WI38 (cell line): ENCODE data around the gene FRS3.

Experiments
- H3K4me3 ChIP-seq: 2 replicates; pipeline ENCODE4 v1.5.1; 2011; ENCODE audit warnings: low read depth, mild to moderate bottlenecking, control low read depth, low read length
- TF ChIP-seq, protein P1 (sequence below): IDR thresholded peaks from 2 replicates; pipeline ENCODE4 v1.5.1; 2012; ENCODE audit warnings: low read depth, mild to moderate bottlenecking, control low read depth, low read length

The FRS3 gene

DNA sequence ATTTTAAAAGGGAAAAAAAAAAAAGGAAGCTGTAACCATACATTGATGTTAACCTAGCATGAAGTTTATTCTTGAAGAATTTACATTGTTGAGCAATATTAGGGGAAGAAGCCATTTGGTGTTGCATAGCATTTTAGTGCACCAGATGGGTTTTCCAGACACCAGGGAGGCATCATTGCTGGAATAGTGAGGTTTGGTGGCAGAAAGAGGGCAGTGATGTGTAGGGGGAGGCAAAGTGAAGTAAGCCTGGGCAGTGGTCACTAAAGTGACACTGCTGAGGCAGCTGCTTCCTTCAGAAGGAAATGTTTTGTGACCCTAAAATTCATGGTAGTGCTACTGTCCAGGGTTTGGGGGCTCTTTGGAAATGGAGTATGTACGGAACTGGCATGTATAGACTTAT is 10.3 kb upstream of the FRS3 start:
- TF ChIP-seq, protein P1, sequence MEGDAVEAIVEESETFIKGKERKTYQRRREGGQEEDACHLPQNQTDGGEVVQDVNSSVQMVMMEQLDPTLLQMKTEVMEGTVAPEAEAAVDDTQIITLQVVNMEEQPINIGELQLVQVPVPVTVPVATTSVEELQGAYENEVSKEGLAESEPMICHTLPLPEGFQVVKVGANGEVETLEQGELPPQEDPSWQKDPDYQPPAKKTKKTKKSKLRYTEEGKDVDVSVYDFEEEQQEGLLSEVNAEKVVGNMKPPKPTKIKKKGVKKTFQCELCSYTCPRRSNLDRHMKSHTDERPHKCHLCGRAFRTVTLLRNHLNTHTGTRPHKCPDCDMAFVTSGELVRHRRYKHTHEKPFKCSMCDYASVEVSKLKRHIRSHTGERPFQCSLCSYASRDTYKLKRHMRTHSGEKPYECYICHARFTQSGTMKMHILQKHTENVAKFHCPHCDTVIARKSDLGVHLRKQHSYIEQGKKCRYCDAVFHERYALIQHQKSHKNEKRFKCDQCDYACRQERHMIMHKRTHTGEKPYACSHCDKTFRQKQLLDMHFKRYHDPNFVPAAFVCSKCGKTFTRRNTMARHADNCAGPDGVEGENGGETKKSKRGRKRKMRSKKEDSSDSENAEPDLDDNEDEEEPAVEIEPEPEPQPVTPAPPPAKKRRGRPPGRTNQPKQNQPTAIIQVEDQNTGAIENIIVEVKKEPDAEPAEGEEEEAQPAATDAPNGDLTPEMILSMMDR, result no peak
- no peak overlapping the region for H3K4me3 ChIP-seq

DNA sequence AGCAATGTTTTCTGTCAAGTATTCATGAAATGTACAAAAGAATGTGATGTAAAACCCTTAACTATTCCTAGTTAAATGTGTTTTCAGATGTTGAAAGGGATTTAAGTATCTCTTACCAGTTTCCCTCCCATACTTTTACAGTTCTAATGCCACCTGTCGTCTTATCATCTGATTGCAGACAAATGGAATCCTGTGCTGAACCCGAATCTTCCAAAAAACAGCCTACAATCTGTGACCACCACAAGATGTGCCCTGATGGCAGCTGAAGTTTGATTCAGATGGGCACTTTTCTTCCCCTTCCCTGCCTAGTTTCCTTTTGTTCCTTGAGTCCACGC is 9.7 kb upstream of the FRS3 start:
- TF ChIP-seq, protein P1, result no peak
- H3K4me3 ChIP-seq, result no peak overlapping the region

DNA sequence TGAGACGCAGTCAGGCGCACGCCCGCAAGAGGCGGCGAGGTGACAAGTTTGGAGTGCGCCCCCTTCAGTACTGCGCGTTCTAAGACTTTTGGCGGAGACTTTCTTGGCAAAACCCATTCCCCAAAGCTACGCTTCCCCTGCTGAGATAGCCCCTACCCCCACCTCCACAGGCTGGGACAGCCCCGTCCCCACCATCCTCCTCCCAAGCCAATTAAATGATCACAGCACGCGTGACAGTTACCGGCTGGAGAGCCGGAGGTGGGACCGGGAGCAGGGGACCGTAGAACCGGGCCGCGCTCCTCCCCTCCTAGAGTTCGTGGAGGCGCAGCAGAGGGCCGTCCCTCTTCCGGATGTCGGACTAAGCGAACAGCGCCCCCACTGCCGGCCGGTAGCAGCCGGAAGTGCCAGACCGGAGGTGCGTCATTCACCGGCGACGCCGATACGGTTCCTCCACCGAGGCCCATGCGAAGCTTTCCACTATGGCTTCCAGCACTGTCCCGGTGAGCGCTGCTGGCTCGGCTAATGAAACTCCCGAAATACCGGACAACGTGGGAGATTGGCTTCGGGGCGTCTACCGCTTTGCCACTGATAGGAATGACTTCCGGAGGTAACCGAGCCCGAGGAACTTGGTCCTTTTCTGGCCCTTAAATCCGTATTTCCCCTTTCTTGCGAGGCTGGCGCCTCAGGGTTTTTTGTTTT is 7.7 kb upstream of the FRS3 start, which contains the start of gene TOMM6:
Gene TOMM6 (plus strand): TSS at position 476 of the 699 bp plus-strand sequence. CDS start 4 bp downstream, at position 480.
- TF ChIP-seq, protein P1, result peak; percentile 68; the same call in 1 of the 2 replicates
- peak within 1 kb of the TSS; percentile 100 for H3K4me3 ChIP-seq

DNA sequence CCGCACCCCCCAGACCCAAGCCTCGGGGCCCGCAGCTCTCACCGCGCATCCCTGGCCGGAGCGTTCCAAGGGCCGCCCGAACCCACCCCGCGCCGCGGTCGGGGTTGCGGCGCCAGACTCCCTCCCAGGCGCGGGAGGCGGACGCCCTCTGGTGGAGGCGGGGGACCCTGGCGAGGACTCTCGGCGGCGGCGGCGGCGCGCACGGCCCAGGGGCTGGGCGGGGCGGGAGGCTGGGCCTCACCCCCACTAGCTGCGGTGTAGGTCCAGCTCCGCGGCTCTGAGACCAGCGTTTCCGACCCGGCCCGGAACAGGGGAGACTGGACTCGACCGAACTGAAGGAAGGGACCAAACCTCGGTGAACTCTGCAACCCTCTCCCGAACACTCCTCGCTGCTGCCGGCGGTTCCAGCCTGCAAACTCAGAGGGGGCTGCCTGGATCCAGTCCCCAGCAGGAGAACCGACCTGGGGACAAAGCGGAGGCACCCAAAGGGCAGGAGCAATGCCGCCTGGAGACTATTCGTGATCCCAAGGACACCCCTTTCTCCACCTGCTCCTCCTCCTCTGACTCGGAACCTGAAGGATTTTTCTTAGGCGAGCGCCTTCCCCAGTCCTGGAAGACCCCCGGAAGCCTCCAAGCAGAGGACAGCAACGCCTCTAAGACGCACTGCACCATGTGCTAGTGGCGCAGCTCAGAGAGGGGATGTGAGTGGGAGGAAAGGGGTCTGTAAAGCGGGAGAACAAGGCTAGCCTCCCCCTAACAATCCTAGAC is 6.9 kb upstream of the FRS3 start:
- TF ChIP-seq, protein P1, result peak; percentile 56
- peak overlapping the region; percentile 100 for H3K4me3 ChIP-seq

DNA sequence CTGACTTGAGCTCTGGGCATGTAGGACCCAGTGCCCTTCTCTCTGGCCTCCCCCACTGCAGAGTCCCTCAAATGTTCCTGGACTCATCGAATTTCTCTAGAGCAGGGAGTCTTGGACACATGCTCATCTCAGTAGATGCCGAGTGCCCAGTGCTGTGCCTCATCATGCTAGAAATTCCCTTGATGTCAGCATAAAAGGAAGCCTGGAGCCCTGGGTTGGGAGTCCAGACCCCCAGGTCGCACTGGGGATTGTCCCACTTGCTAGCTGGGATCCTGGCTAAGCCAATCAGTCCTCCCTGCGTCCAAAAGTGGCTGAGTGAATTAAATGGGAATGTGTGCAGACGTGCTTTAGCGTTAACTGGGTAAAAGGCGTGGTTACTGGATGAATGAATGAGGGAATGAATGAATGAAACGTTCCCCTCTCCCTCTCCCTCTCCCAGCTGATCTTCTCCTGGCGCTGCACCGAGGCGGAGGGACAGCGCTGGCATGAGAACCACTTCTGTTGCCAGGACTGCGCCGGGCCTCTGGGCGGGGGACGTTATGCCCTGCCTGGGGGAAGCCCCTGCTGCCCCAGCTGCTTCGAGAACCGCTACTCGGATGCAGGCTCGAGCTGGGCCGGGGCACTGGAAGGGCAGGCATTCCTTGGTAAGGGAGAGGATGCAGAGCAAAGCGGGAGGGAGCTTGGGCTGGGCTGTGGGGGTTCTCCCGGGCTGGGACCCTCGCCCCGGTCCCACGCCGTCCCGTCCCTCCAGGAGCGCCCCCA is 6.2 kb upstream of the FRS3 start:
- peak overlapping the region; percentile 100 for H3K4me3 ChIP-seq
- TF ChIP-seq, protein P1, result no peak

DNA sequence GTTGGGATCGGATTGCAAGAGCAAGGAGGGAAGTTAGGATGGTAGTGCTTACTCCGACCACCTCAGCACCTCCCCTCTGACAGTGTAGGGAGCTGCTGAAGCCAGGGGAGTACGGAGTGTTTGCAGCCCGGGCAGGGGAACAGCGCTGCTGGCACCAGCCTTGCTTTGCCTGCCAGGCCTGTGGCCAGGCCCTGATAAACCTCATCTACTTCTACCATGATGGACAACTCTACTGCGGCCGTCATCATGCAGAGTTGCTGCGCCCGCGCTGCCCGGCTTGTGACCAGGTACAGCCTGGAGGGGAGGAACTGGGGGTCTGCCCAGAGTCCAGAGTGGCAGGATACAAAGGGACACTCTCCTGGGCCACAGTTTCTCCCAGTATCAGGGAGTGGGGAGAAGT is 5.6 kb upstream of the FRS3 start:
- no peak overlapping the region for H3K4me3 ChIP-seq
- TF ChIP-seq, protein P1, result no peak
